C4-2B (cell line): ENCODE results near the gene TBC1D9.
"Not testable (repeated sequence)": the region's sequence is repeated elsewhere in the genome, so short reads cannot be mapped to it uniquely, and the experiment has no call there.

ENCODE experiments used
- CTCF ChIP-seq: fragments of 450-650 bp; conservative IDR thresholded peaks from 2 replicates; pipeline ENCODE4 v1.5.1; 2017; ENCODE audit warnings: mild to moderate bottlenecking
- ZFX ChIP-seq: fragments of 450-650 bp; IDR thresholded peaks from 2 replicates; pipeline ENCODE4 v1.6.1; 2017

DNA sequence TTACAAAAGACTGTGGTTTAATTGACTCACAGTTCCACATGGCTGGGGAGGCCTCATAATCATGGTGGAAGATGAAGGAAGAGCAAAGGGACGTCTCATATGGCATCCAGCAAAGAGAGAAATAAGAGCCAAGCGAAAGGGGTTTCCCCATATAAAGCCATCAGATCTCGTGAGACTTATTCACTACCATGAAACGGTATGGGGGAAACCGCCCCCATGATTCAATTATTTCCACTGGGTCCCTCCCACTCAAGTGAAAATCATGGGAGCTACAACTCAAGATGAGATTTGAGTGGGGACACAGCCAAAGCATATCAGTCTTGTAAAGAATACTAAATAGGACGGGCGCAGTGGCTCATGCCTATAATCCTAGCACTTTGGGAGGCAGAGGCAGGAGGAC lies 9.6 kb downstream of the TBC1D9 start:
- not testable (repeated sequence) for TF ChIP-seq CTCF, ZFX
